HEK293T (cell line): Measurements from ENCODE around the gene NFE2L3.

Source experiments
- BHLHE40 ChIP-seq: fragments of 450-650 bp; IDR thresholded peaks from 2 replicates; pipeline ENCODE4 v1.6.1; 2016; ENCODE audit warnings: mild to moderate bottlenecking, moderate library complexity, borderline replicate concordance
- ELF4 ChIP-seq: fragments of 450-650 bp; IDR thresholded peaks from 2 replicates; pipeline ENCODE4 v1.6.1; 2017; ENCODE audit warnings: antibody characterized with exemption
- FOXA1 ChIP-seq: fragments of 450-650 bp; IDR thresholded peaks from 2 replicates; pipeline ENCODE4 v1.6.1; 2016; ENCODE audit warnings: mild to moderate bottlenecking
- FOXK2 ChIP-seq: fragments of 450-650 bp; IDR thresholded peaks from 2 replicates; pipeline ENCODE4 v1.6.1; 2016; ENCODE audit warnings: mild to moderate bottlenecking
- FOXM1 ChIP-seq: fragments of 450-650 bp; IDR thresholded peaks from 2 replicates; pipeline ENCODE4 v1.6.1; 2017; ENCODE audit warnings: mild to moderate bottlenecking, borderline replicate concordance
- PKNOX1 ChIP-seq: fragments of 450-650 bp; IDR thresholded peaks from 2 replicates; pipeline ENCODE4 v1.6.1; 2016
- SP1 ChIP-seq: fragments of 450-650 bp; IDR thresholded peaks from 2 replicates; pipeline ENCODE4 v1.6.1; 2017
- TARDBP ChIP-seq: fragments of 450-650 bp; IDR thresholded peaks from 2 replicates; pipeline ENCODE4 v1.6.1; 2016

- TF ChIP-seq SP1 = no peak
- no peak for TF ChIP-seq FOXM1
- TF ChIP-seq FOXK2 = no peak
- no peak for TF ChIP-seq BHLHE40
- no peak for TF ChIP-seq ELF4
- TF ChIP-seq TARDBP = no peak
- no peak for TF ChIP-seq PKNOX1
- TF ChIP-seq FOXA1 = no peak
These were observed 902 bp upstream of the NFE2L3 start for GRCh38 chr7:26151096-26151495.
